AG10803 (cell line): Measurements from ENCODE around the gene S100A5.
"Not testable (repeated sequence)": the region's sequence is repeated elsewhere in the genome, so short reads cannot be mapped to it uniquely, and the experiment has no call there.

ENCODE experiments used
- DNase-seq: peaks from one replicate; pipeline ENCODE4 v3.0.0; 2010; ENCODE audit warnings: low read depth
- H3K4me3 ChIP-seq: 2 replicates; pipeline ENCODE4 v1.5.1; 2011; ENCODE audit warnings: mild to moderate bottlenecking, low read length, control low read depth
- CTCF ChIP-seq: conservative IDR thresholded peaks from 2 replicates; pipeline ENCODE4 v1.5.1; 2011; ENCODE audit warnings: mild to moderate bottlenecking, low read length, control low read depth, inconsistent platforms

S100A5 gene

GRCh38 chr1:153565529-153566374, 25.0 kb upstream of the S100A5 start, which contains the start of gene S100A2:
S100A2 (minus strand) TSS chr1:153565844; CDS start chr1:153563877, 1,967 bp downstream.
- TF ChIP-seq CTCF: no peak
- DNase-seq: peak; percentile 95
- H3K4me3 ChIP-seq: peak within 1 kb of the TSS; percentile 40

- no peak for DNase-seq
- no peak for TF ChIP-seq CTCF
- H3K4me3 ChIP-seq: no peak overlapping the region
Observed at GRCh38 chr1:153563991-153564390, 23.3 kb upstream of the S100A5 start.

GRCh38 chr1:153563483-153563901, 22.8 kb upstream of the S100A5 start:
- TF ChIP-seq CTCF: no peak
- DNase-seq: no peak
- H3K4me3 ChIP-seq: no peak overlapping the region

- DNase-seq, H3K4me3 ChIP-seq: not testable (repeated sequence)
Observed at GRCh38 chr1:153562021-153562420, 21.3 kb upstream of the S100A5 start.

- no peak for TF ChIP-seq CTCF
- H3K4me3 ChIP-seq: no peak overlapping the region
- no peak for DNase-seq
Observed at GRCh38 chr1:153561466-153561985, 20.8 kb upstream of the S100A5 start.

- H3K4me3 ChIP-seq: no peak overlapping the region
- DNase-seq: no peak
- TF ChIP-seq CTCF: no peak
Observed at GRCh38 chr1:153560771-153561465, 20.2 kb upstream of the S100A5 start.

- H3K4me3 ChIP-seq: no peak overlapping the region
- no peak for TF ChIP-seq CTCF
Observed at GRCh38 chr1:153560241-153560640, 19.5 kb upstream of the S100A5 start.

More at GRCh38 chr1:153560241-153560640, 19.5 kb upstream of the S100A5 start:
- DNase-seq: no peak
